Heart left ventricle (tissue), 16 donors: ENCODE results near the gene B3GLCT. TPM values are rescaled to one million over a fixed set of nuclear protein-coding genes. Genes with fewer than 3 reads are reported as not detected.

Experiments used
- ATAC-seq, 4 donors: fragments of 200-7000 bp; cut with Tn5 transposase; one replicate each; pipeline ENCODE4 v1.9.1; 2020 to 2022; ENCODE audit warnings: moderate library complexity in 4 of 4, mild to moderate bottlenecking in 3 of 4, moderate number of reproducible peaks in 1 of 4
- DNase-seq, 5 donors: peaks; one replicate each; pipeline ENCODE4 v3.0.0-alpha.2; 2020
- H3K27ac ChIP-seq, 12 donors: fragments of 200-600 bp; sonication (generic) in 4 of 12; one replicate each; pipeline versions ENCODE4 v1.5.0 to v1.8.0; 2016 to 2022; ENCODE audit warnings: mild to moderate bottlenecking in 2 of 12
- H3K27me3 ChIP-seq, 9 donors: fragments of 200-600 bp; sonication (generic) in 2 of 9; one replicate each; pipeline versions ENCODE4 v1.5.1 to v1.8.0; 2016 to 2022; ENCODE audit warnings: mild to moderate bottlenecking in 3 of 9
- H3K36me3 ChIP-seq, 9 donors: fragments of 200-600 bp; sonication (generic) in 2 of 9; one replicate each; pipeline versions ENCODE4 v1.5.0 to v1.8.0; 2018 to 2022; ENCODE audit warnings: mild to moderate bottlenecking in 2 of 9
- H3K4me1 ChIP-seq, 12 donors: fragments of 200-600 bp; sonication (generic) in 4 of 12; one replicate each; pipeline versions ENCODE4 v1.5.0 to v1.8.0; 2016 to 2022; ENCODE audit warnings: mild to moderate bottlenecking in 3 of 12
- H3K4me3 ChIP-seq, 12 donors: fragments of 200-600 bp; sonication (generic) in 4 of 12; one replicate each; pipeline versions ENCODE4 v1.5.0 to v1.8.0; 2017 to 2022; ENCODE audit warnings: mild to moderate bottlenecking in 9 of 12, moderate library complexity in 4 of 12
- H3K9me3 ChIP-seq, 12 donors: fragments of 200-600 bp; sonication (generic) in 4 of 12; one replicate each; pipeline versions ENCODE4 v1.5.0 to v1.8.0; 2016 to 2022; ENCODE audit warnings: mild to moderate bottlenecking in 1 of 12
- POLR2A ChIP-seq, 2 donors: fragments of 450-650 bp; IDR thresholded peaks; one replicate each; pipeline ENCODE4 v1.6.1; 2017; ENCODE audit warnings: antibody characterized with exemption in 2 of 2, mild to moderate bottlenecking in 2 of 2, moderate library complexity in 2 of 2
- WGBS, 4 donors: extraction: QIAGEN DNeasy Blood & Tissue Kit in 2 of 4; methylation state at CpG; one replicate each; pipeline versions ENCODE4 v1.1.5 to v1.1.7; 2013 to 2018; 5-methylcytosine and 5-hydroxymethylcytosine counted together
- intact Hi-C, 10 donors: fragments of 100-400 bp; cut with DNase I; formaldehyde crosslinking; loops; one replicate each; pipeline versions ENCODE4 v1.11.1 to v1.14.2; 2022
- polyA plus RNA-seq, 2 donors: library from polyadenylated mRNA; stranded (reverse); fragments of 200-250 nt; gene quantifications; one replicate each; pipeline ENCODE4 v1.2.3, GENCODE V29; 2013
- total RNA-seq, 9 donors: library from RNA; depleted of rRNA in 2 of 9; stranded (reverse); fragments of >200 nt in 2 of 9; fragmentation: NEBNext Ultra II Directional in 3 of 9; extraction: Animal tissue kit (Norgen Biotek cat#: 25700) in 3 of 9; gene quantifications; one replicate each; pipeline versions ENCODE4 v1.1.0 to v1.2.4, GENCODE V29; 2016 to 2023
- TF ChIP-seq, protein P1 (sequence below), 12 donors: fragments of 200-600 bp; sonication (generic) in 4 of 12; IDR thresholded peaks; one replicate each; pipeline versions ENCODE4 v1.5.0 to v1.8.0; 2018 to 2022; ENCODE audit warnings: antibody characterized with exemption in 12 of 12, mild to moderate bottlenecking in 5 of 12
- donor health status: ischemic (EF 13 %, LVEDD 7.1; RV severe dilation, severe dysfunction).
- donor health status: healthy with polysubstance abuse.
- donor health status: DM: no; HTN: yes; CAD: no.
- donor health status: DM: no; HTN: no; CAD: no.
- donor health status: ischemic (EF 25% LVEDD 6.9; RV normal size, moderate dysfunction).
- donor health status: ischemic (EF 25% LVEDD 5.7; RV mildly dilated, moderate dysfunction).
- donor health status: healthy.
- donor health status: DM: yes; HTN: yes; CAD: no.
- donor health status: ischemic (EF 35%, LVEDD 5.7; RV mildly dilated, moderate dysfunction).
- donor health status: nonischemic (EF 11% LVEDD 7.7; RV severe dilation, severe dysfunction).
- donor health status: DM: yes; HTN: yes; CAD: no.
- donor health status: PGD.
- donor health status: ischemic (EF 29% LVEDD 5.4; RV normal size, mild dysfunction).
- donor health status: nonischemic (EF 23%, LVEDD 6.1; RV moderate dilation, normal function).

The B3GLCT gene
- total and polyA plus RNA-seq, 11 donors: 5.5 to 27.2 (median 20.3) TPM

DNA sequence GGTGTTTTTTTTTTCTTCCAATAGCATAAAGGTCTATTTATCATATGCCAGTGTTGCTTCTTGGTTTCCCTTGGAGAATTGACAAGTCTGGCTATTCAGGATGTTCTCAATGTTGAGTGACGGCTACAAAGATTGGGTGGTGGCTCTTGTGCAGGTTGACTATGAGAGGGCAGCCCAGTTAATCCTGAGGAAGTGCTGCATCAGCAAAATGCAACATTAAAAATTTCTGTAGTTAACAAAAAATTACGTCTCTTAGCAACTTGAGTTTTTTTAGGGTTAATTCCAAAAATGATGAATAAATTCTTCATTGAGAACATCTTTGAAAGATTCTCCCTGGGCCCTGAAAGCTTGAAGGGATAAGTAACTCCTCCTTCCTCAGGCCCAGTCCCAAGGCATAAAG is 147.1 kb downstream of the B3GLCT start:
- H3K36me3 ChIP-seq: no peaks in the 10 kb centered on the region
- intact Hi-C loops: no loop called here
- WGBS, 4 donors: 74 to 92% (median 88%) methylated on average over 2 of the region's 2 CpGs
- H3K27ac ChIP-seq: no peak overlapping the region
- no peaks in the 10 kb centered on the region for H3K9me3 ChIP-seq
- H3K27me3 ChIP-seq: no peaks in the 10 kb centered on the region
- peaks cover 0 to 9% (median 0%) of the 10 kb centered on the region in 12 donors for H3K4me1 ChIP-seq
- no peak for DNase-seq
- ATAC-seq: no peak
- no peak overlapping the region for H3K4me3 ChIP-seq
- TF ChIP-seq, protein P1, sequence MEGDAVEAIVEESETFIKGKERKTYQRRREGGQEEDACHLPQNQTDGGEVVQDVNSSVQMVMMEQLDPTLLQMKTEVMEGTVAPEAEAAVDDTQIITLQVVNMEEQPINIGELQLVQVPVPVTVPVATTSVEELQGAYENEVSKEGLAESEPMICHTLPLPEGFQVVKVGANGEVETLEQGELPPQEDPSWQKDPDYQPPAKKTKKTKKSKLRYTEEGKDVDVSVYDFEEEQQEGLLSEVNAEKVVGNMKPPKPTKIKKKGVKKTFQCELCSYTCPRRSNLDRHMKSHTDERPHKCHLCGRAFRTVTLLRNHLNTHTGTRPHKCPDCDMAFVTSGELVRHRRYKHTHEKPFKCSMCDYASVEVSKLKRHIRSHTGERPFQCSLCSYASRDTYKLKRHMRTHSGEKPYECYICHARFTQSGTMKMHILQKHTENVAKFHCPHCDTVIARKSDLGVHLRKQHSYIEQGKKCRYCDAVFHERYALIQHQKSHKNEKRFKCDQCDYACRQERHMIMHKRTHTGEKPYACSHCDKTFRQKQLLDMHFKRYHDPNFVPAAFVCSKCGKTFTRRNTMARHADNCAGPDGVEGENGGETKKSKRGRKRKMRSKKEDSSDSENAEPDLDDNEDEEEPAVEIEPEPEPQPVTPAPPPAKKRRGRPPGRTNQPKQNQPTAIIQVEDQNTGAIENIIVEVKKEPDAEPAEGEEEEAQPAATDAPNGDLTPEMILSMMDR (IDR thresholded peaks at IDR 0.05): no peak
- no peak for TF ChIP-seq POLR2A (IDR thresholded peaks at IDR 0.05)

DNA sequence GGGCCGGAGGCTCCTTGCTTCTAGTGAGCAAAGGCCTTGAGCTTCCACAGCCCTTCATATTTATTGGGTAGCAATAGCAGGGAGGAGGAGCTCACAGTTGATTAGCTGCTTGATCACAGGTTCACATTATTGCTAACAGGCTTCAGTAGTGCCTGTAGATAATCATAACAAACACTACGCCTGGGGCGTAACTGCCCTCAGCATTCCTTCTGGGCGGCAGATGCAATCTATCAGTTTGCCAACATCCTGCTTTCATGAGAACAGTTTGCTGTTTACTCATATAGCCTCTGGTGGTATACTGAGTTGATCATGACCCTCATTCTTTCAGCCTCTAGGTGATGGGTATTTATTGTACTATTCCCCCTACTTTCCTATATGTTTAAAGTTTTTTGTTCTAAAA is 149.4 kb downstream of the B3GLCT start:
- peaks cover 0 to 8% (median 0%) of the 10 kb centered on the region in 9 donors for H3K27me3 ChIP-seq
- TF ChIP-seq, protein P1 (IDR thresholded peaks at IDR 0.05): no peak
- TF ChIP-seq POLR2A (IDR thresholded peaks at IDR 0.05): no peak
- ATAC-seq: no peak
- no peak for DNase-seq
- H3K4me1 ChIP-seq: peaks cover 0 to 9% (median 0%) of the 10 kb centered on the region in 12 donors
- no peak overlapping the region for H3K27ac ChIP-seq
- H3K9me3 ChIP-seq: no peaks in the 10 kb centered on the region
- H3K4me3 ChIP-seq: no peak overlapping the region
- H3K36me3 ChIP-seq: no peaks in the 10 kb centered on the region
- WGBS, 4 donors: 84 to 91% (median 85%) methylated on average over 4 of the region's 4 CpGs
- intact Hi-C loops: no loop called here

DNA sequence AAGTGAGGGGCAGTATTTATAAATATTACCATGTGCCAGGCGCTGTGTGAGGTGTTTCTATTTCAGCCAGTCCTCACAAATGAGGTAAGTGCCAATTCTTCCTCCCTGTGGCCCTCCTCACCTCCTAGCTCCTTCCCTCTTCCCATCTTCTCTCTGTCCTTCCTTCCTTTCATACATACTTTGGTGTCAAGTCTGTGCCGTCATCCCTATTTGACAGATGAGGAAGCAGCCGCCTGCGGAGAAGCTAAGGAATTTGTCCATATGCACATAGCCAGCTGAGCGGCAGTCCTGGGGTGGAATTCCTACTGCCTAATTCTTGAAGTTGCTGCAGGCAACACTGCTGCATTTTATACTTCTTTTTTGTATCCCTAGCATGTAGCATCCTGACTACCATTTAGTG is 150.8 kb downstream of the B3GLCT start:
- 56 to 65% (median 60%) methylated on average over 5 of the region's 5 CpGs for WGBS, 4 donors
- intact Hi-C loops: no loop called here

DNA sequence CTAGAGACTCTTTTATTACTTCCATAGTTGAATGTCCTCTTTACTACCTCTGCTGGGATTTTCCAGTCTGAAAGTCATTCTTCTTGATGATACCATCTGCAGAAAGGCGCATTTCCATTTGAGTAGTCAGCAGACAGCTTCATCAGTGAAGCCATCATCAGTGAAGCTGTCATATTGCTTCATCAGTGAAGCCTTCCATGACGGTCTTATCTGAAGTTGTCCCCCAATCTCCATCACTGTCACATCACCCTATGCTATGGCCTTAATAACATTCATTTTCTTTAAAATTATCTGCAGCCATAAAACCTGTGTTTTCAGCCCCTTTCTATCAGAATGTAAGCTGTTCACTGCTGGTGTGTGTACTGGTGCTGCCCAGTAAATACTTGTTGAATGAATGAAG is 151.6 kb downstream of the B3GLCT start:
- Histone ChIP-seq H3K27ac (no peak overlapping the region), H3K27me3 (peaks cover 0 to 8% (median 0%) of the 10 kb centered on the region in 9 donors), H3K4me1 (peaks cover 0 to 9% (median 0%) of the 10 kb centered on the region in 12 donors), H3K9me3 (peaks cover 0 to 11% (median 0%) of the 10 kb centered on the region in 12 donors), H3K4me3 (no peak overlapping the region), H3K36me3 (no peaks in the 10 kb centered on the region)
- TF ChIP-seq POLR2A (IDR thresholded peaks at IDR 0.05): no peak
- TF ChIP-seq, protein P1 (IDR thresholded peaks at IDR 0.05): no peak
- WGBS, 4 donors: 70 to 83% (median 80%) methylated on average over 2 of the region's 2 CpGs
- DNase-seq: no peak
- no peak for ATAC-seq
- intact Hi-C loops: no loop called here

More for the DNA sequence above, 150.8 kb downstream of the B3GLCT start:
- ATAC-seq: no peak
- Histone ChIP-seq H3K27ac (no peak overlapping the region), H3K27me3 (peaks cover 0 to 8% (median 0%) of the 10 kb centered on the region in 9 donors), H3K9me3 (peaks cover 0 to 9% (median 0%) of the 10 kb centered on the region in 12 donors), H3K4me3 (no peak overlapping the region), H3K4me1 (peaks cover 0 to 9% (median 0%) of the 10 kb centered on the region in 12 donors), H3K36me3 (no peaks in the 10 kb centered on the region)
- no peak for DNase-seq
- no peak for TF ChIP-seq POLR2A (IDR thresholded peaks at IDR 0.05)
- TF ChIP-seq, protein P1 (IDR thresholded peaks at IDR 0.05): no peak
